AG04450 (cell line): Measurements from ENCODE around the gene ST14. TPM values are rescaled to one million over a fixed set of nuclear protein-coding genes. Genes with fewer than 3 reads are reported as not detected.

Experiments
- CTCF ChIA-PET: fragments of 300-600, 350-600 bp; formaldehyde crosslinking; extraction: SDS; loops from one replicate; lab custom pipeline; 2022; ENCODE audit warnings: antibody characterized with exemption, inconsistent platforms; lab: Charles Lee
- POLR2A ChIA-PET: fragments of 350-600 bp; formaldehyde crosslinking; extraction: SDS; loops from one replicate; lab custom pipeline; 2021; ENCODE audit warnings: antibody characterized with exemption, inconsistent platforms; lab: Yijun Ruan, JAX
- DNase-seq: peaks from one replicate; pipeline ENCODE4 v3.0.0-alpha.2; 2011; ENCODE audit warnings: low read depth, low spot score
- H3K27ac ChIP-seq: one replicate; pipeline ENCODE4 v1.5.1; 2012; ENCODE audit warnings: low read depth, low read length, control low read depth
- H3K27me3 ChIP-seq: one replicate; pipeline ENCODE4 v1.6.0; 2012; ENCODE audit warnings: low read length; ENCODE audit not compliant: control insufficient read depth, insufficient read depth
- H3K4me3 ChIP-seq: 2 replicates; pipeline ENCODE4 v1.5.1; 2011; ENCODE audit warnings: mild to moderate bottlenecking, low read depth, low read length, control low read depth
- H3K9me3 ChIP-seq: 2 replicates; pipeline ENCODE4 v1.5.1; 2012; ENCODE audit warnings: low read length; ENCODE audit not compliant: control insufficient read depth, insufficient read depth
- polyA plus RNA-seq: library from polyadenylated mRNA; depleted of rRNA; stranded (reverse); fragments of >200 nt; gene quantifications from 2 replicates; pipeline ENCODE4 v1.2.3, GENCODE V29; 2011
- TF ChIP-seq, protein P1 (sequence below): IDR thresholded peaks from 2 replicates; pipeline ENCODE4 v1.5.1; 2011; ENCODE audit warnings: low read depth, low read length, control low read depth, inconsistent platforms

ST14 gene
- polyA plus RNA-seq, 1 experiment, result not detected

DNA sequence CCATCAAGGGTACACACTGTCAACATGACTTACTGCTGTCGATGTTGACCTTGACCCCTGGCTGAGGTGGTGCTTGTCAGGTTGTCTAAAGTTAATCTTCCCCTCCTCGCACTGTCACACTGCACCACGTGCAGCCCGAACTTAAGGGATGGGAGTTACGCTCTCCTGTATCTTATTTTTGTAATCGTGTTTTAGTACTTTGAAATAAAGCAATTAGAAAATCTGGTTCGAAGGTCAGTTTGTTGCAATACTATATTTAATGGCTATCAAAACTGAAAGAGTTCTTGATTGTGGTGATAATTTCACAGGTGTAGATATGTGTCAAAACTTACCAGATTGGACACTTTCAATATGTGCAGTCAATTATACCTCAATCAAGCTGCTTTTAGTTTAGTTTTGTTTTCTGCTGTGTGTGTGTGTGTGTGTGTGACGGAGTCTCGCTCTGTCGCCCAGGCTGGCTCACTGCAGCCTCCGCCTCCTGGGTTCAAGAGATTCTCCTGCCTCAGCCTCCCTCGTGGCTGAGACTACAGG, 10.7 kb upstream of the ST14 start:
- CTCF ChIA-PET, result interaction anchor here (0.6 kb wide), 1 partner anchor 75 kb away, joined by 3 read pairs; no protein-coding TSS in a partner anchor
- Histone ChIP-seq H3K27ac (no peak overlapping the region), H3K27me3 (no peaks in the 10 kb centered on the region), H3K4me3 (no peak overlapping the region), H3K9me3 (no peaks in the 10 kb centered on the region)
- TF ChIP-seq, protein P1, sequence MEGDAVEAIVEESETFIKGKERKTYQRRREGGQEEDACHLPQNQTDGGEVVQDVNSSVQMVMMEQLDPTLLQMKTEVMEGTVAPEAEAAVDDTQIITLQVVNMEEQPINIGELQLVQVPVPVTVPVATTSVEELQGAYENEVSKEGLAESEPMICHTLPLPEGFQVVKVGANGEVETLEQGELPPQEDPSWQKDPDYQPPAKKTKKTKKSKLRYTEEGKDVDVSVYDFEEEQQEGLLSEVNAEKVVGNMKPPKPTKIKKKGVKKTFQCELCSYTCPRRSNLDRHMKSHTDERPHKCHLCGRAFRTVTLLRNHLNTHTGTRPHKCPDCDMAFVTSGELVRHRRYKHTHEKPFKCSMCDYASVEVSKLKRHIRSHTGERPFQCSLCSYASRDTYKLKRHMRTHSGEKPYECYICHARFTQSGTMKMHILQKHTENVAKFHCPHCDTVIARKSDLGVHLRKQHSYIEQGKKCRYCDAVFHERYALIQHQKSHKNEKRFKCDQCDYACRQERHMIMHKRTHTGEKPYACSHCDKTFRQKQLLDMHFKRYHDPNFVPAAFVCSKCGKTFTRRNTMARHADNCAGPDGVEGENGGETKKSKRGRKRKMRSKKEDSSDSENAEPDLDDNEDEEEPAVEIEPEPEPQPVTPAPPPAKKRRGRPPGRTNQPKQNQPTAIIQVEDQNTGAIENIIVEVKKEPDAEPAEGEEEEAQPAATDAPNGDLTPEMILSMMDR, result no peak
- POLR2A ChIA-PET, result no interaction called here
- DNase-seq, result no peak

DNA sequence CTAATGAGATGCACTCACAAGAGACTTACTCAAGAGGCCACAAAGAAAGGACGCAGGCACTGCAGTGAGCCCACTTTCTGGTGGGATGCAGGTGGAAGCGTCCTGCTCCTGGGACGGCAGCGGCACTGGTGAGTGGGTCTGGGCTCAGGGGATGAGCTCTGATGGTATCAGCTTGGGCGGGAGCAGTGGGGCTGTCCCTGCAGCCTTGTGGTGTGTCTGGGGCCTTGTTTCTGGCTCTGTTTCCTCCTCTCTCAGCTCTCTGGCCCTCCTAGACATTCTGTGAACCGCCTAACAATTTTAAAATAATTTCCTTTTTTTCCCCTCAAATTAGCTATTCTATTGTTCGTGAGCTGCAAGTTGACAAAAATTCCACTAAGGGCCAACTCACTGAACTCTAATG, 8.8 kb upstream of the ST14 start:
- Histone ChIP-seq H3K27ac (no peak overlapping the region), H3K27me3 (no peaks in the 10 kb centered on the region), H3K9me3 (no peaks in the 10 kb centered on the region), H3K4me3 (no peak overlapping the region)
- no peak for DNase-seq
- TF ChIP-seq, protein P1, result no peak
- ChIA-PET CTCF (interaction anchor here (0.6 to 1.4 kb wide), 4 partner anchors 18 to 238 kb away, joined by 3 to 13 read pairs (median 6); no protein-coding TSS in a partner anchor), POLR2A (no interaction called here)

DNA sequence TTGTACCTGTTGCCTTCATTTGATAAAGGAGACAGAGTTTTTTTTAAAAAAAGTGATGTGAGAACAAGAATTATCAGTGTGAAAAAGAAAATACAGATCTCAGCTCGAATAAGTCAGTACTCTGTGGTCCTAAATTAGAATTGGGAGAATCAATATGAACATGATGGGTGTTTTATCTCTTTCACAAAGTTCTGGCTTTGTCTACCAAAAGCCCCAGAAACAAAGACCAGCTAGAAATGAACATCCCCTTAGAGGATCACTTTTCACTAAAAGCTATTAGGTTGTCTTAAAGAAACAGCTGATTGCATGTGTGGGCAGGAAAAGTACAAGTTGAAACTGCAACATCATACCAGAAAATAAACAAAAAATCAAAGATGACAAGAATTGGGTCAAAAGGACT, 8.4 kb upstream of the ST14 start:
- H3K27me3 ChIP-seq, result no peaks in the 10 kb centered on the region
- no peak overlapping the region for H3K27ac ChIP-seq
- TF ChIP-seq, protein P1, result no peak
- no peak for DNase-seq
- POLR2A ChIA-PET, result no interaction called here
- no peaks in the 10 kb centered on the region for H3K9me3 ChIP-seq
- no peak overlapping the region for H3K4me3 ChIP-seq
- CTCF ChIA-PET, result interaction anchor here (0.6 to 1.0 kb wide), 2 partner anchors 19 to 238 kb away, joined by 6 to 13 read pairs; no protein-coding TSS in a partner anchor

DNA sequence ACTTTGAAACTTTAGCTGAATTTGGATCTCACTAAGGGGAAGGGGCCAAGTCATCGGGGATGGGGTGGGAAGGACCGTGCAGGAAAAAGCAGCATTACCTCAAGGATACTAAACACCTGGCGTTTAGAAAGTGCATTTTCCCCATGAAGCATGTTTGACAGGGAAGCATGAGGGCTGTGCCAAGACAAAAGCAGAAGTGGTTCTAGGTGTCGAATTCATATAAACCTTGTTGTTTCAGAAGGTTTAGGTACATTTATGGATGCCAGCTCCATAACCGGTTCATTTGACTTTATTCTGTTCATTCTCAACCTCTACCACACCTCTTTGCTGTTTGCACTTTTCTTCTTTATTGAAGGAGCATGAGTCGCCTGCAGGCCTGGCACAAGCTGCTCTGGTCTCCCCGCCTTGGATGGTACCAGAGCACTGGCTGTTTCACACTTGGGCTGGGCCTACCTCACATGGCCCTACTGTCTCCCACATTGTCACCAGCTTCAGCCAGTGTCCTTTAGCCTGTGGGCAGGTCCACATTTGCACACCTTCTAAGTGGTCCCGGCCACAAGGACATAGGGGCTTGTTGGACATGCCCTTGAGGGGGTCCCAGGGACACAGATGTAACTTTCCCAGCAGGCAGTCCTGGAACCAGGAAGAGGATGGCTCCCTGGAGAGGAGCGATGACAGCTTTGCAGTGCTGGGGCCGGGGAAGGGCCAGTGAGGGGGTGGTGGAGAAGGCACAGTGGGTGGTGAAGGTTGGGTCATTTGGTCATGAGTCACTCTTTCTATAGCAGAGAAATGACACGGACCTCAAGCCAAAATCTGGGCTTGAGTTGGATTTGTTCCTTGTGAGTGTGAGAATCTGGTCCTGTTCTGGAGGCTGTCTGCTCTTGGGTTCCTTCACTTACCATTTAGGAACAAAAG, 3.2 kb upstream of the ST14 start:
- Histone ChIP-seq H3K4me3 (no peak overlapping the region), H3K9me3 (no peaks in the 10 kb centered on the region), H3K27me3 (peaks cover 31% of the 10 kb centered on the region), H3K27ac (no peak overlapping the region)
- DNase-seq, result no peak
- POLR2A ChIA-PET, result no interaction called here
- CTCF ChIA-PET, result interaction anchor here (0.9 to 1.5 kb wide), 2 partner anchors 56 to 57 kb away, joined by 3 to 4 read pairs; no protein-coding TSS in a partner anchor
- TF ChIP-seq, protein P1, result no peak

DNA sequence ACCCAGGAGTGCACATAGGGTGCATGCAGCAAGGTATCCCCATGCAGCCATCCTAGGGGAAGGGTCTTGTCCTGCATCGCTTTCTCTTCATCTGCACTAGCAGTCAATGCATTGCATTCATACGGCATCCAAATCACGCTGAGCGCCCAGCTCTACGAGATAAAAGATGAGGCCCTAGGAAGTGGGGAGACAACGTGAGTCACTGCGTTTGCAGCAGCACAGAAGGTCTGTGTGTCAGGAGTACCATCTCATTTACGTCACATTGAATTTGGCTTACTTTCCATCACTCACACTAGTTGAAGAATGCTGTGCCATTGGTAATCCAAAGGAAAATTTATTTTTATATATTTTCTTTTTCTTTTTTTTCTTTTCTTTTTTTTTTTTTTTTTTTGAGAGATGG, 2.5 kb upstream of the ST14 start:
- Histone ChIP-seq H3K27me3 (peaks cover 38% of the 10 kb centered on the region), H3K9me3 (no peaks in the 10 kb centered on the region), H3K4me3 (no peak overlapping the region), H3K27ac (no peak overlapping the region)
- POLR2A ChIA-PET, result no interaction called here
- CTCF ChIA-PET, result interaction anchor here (1.5 kb wide), 1 partner anchor 56 kb away, joined by 4 read pairs; no protein-coding TSS in a partner anchor
- no peak for DNase-seq
- TF ChIP-seq, protein P1, result no peak
